ENCODE data around the gene GPR161. TPM values are rescaled to one million over a fixed set of nuclear protein-coding genes. Genes with fewer than 3 reads are reported as not detected.

Gene GPR161
- total RNA-seq, 1 experiment from 2014 or later, result 6.6 TPM

DNA sequence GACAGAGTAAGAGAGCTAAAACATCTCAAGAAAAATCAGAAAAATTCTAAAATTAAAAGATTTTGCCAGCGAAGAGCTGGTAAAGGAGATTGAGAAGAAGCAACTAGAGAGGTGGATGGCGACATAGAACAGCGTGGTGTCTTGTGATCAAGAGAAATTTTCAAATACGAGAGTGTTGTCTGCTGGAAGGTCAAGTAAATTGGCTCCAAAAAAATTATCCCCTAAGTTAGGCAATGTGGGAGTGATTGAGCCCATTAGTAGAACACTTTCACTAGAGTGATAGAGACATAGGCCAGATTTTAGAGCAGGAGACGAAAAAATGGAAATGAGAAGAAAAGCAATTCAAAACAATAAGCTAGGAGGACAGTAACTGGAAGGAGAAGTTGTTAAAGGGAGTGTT is 105.5 kb downstream of the GPR161 start:
- Mint-ChIP-seq H3K4me1 (ENCODE audit: insufficient read depth, unreplicated experiment) (no peaks in the 10 kb centered on the region), H3K4me3 (ENCODE audit: unreplicated experiment) (no peak overlapping the region), H3K27me3 (ENCODE audit: insufficient read depth, unreplicated experiment) (no peaks in the 10 kb centered on the region), H3K9me3 (ENCODE audit: unreplicated experiment) (no peaks in the 10 kb centered on the region), H3K27ac (ENCODE audit: low read depth, unreplicated experiment) (no peak overlapping the region), H3K36me3 (ENCODE audit: insufficient read depth, unreplicated experiment) (peaks cover 11% of the 10 kb centered on the region)
- ChIA-PET POLR2A (interaction anchor here (0.6 to 1.5 kb wide), 10 partner anchors 10 to 315 kb away, joined by 3 to 9 read pairs (median 3); no protein-coding TSS in a partner anchor), CTCF (interaction anchor here (0.7 to 1.9 kb wide), 4 partner anchors 9 to 684 kb away, joined by 3 to 7 read pairs (median 4); no protein-coding TSS in a partner anchor)
- TF ChIP-seq, protein P1, sequence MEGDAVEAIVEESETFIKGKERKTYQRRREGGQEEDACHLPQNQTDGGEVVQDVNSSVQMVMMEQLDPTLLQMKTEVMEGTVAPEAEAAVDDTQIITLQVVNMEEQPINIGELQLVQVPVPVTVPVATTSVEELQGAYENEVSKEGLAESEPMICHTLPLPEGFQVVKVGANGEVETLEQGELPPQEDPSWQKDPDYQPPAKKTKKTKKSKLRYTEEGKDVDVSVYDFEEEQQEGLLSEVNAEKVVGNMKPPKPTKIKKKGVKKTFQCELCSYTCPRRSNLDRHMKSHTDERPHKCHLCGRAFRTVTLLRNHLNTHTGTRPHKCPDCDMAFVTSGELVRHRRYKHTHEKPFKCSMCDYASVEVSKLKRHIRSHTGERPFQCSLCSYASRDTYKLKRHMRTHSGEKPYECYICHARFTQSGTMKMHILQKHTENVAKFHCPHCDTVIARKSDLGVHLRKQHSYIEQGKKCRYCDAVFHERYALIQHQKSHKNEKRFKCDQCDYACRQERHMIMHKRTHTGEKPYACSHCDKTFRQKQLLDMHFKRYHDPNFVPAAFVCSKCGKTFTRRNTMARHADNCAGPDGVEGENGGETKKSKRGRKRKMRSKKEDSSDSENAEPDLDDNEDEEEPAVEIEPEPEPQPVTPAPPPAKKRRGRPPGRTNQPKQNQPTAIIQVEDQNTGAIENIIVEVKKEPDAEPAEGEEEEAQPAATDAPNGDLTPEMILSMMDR (IDR thresholded peaks at IDR 0.05; ENCODE audit: unreplicated experiment), result no peak
- BruUV-seq (replicated peaks), result no TSS peak
- intact Hi-C loops (cut with micrococcal nuclease), result no loop called here
- no peak for DNase-seq (ENCODE audit: unreplicated experiment)

Other genes with a start within 250 kb of the GPR161 start
- gene ADCY10, start 222.8 kb downstream of the GPR161 start, total RNA-seq (2022), result 0.12 and 0.35 TPM in 2 replicates
- 57.2 and 60.8 TPM in 2 replicates for gene DCAF6, start 200.2 kb downstream of the GPR161 start, total RNA-seq (2022)
- 105 and 108 TPM in 2 replicates for gene MPC2, start 199.9 kb downstream of the GPR161 start, total RNA-seq (2022)
- gene TIPRL, start 42.0 kb upstream of the GPR161 start, total RNA-seq (2022), result 90.9 and 111 TPM in 2 replicates
- 56.5 and 67.5 TPM in 2 replicates for gene SFT2D2, start 89.1 kb upstream of the GPR161 start, total RNA-seq (2022)
- gene TBX19, start 143.9 kb upstream of the GPR161 start, total RNA-seq (2022), result 1.6 and 2.4 TPM in 2 replicates

All from MCF 10A (cell line).